OCI-LY3 (cell line): ENCODE results near the gene MVD.

Experiments used
- H2AFZ ChIP-seq: fragments of 200-600, 300-600 bp; shearing (Covaris generic); 2 replicates; pipeline ENCODE4 v1.6.0; 2014; ENCODE audit warnings: antibody characterized with exemption, low read depth, low read length
- H3K27ac ChIP-seq: fragments of 200-600, 300-600 bp; sonication (generic); 2 replicates; pipeline ENCODE4 v1.5.1; 2014; ENCODE audit warnings: mild to moderate bottlenecking, low read length, moderate library complexity, mixed read lengths
- H3K27me3 ChIP-seq: fragments of 200-600, 300-600 bp; sonication (generic); 2 replicates; pipeline ENCODE4 v1.6.1; 2014; ENCODE audit warnings: low read depth, low read length, mixed read lengths
- H3K36me3 ChIP-seq: fragments of 200-600, 300-600 bp; sonication (generic); replicated peaks from 2 replicates; pipeline ENCODE3; 2014; ENCODE audit warnings: low read depth, low read length, mixed read lengths
- H3K4me1 ChIP-seq: fragments of 300-600, 200-600 bp; sonication (generic); 2 replicates; pipeline ENCODE4 v1.6.1; 2014; ENCODE audit warnings: low read length, mixed read lengths
- H3K4me2 ChIP-seq: fragments of 200-600, 300-600 bp; sonication (generic); 2 replicates; pipeline ENCODE4 v1.6.1; 2014; ENCODE audit warnings: low read length, mixed read lengths
- H3K4me3 ChIP-seq: fragments of 300-600, 200-600 bp; sonication (generic); 2 replicates; pipeline ENCODE4 v1.5.1; 2014; ENCODE audit warnings: antibody characterized with exemption, mild to moderate bottlenecking, low read length, moderate library complexity
- H3K79me2 ChIP-seq: fragments of 300-600, 200-600 bp; shearing (Covaris generic); 2 replicates; pipeline ENCODE4 v1.6.1; 2014; ENCODE audit warnings: mild to moderate bottlenecking, low read length, mixed read lengths
- H3K9ac ChIP-seq: fragments of 300-600, 200-600 bp; shearing (Covaris generic); 2 replicates; pipeline ENCODE4 v1.6.0; 2014; ENCODE audit warnings: mild to moderate bottlenecking, low read length, moderate library complexity
- H3K9me3 ChIP-seq: fragments of 200-600, 300-600 bp; shearing (Covaris generic); 2 replicates; pipeline ENCODE4 v1.6.1; 2014; ENCODE audit warnings: low read length, mixed read lengths; ENCODE audit not compliant: insufficient read depth
- H4K20me1 ChIP-seq: fragments of 200-600, 300-600 bp; sonication (generic); 2 replicates; pipeline ENCODE4 v1.6.1; 2016; ENCODE audit warnings: low read length, mixed read lengths; ENCODE audit not compliant: insufficient read depth
- EZH2phosphoT487 ChIP-seq: fragments of 200-600 bp; shearing (Covaris generic); IDR thresholded peaks from 2 replicates; pipeline ENCODE4 v1.6.1; 2018; ENCODE audit warnings: antibody characterized with exemption, mixed run types, low read depth
- TF ChIP-seq, protein P1 (sequence below): fragments of 200-600, 300-600 bp; sonication (generic); IDR thresholded peaks from 2 replicates; pipeline ENCODE4 v1.5.1; 2014; ENCODE audit warnings: antibody characterized with exemption, low read length, low read depth

Gene MVD

DNA sequence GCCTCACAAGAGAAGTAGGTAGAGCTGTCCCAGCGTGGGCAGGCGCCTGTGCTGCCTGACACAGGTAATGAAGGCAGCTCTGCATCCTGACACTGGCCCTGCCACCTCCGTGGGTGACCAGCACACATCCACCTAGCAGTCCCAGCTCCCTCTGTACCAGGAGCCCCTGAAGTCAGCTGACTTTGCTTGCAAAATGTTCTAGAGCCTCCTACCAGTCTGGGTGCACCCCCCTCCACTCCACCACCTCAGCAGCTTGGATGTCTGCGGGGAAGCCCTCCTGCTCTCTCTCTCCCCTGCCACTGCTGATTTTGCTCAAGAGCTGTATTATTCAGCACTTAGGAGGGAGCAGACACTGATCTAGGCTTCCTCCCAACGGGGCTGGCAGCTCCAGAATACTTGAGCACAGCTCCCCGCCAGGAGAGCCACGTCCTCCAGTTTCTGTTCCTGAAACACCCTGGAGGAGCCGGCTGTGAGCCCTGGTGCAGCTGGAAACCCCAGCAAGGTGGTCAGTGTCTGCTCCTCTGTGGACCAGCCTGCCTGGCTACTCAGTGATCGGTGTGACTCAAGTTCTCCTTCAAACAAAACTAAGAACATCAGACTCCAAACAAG is 42.3 kb upstream of the MVD start:
- Histone ChIP-seq H3K4me1 (peaks cover 29% of the 10 kb centered on the region), H3K9ac (peak overlapping the region; percentile 86), H4K20me1 (no peaks in the 10 kb centered on the region), H3K79me2 (peaks cover 75% of the 10 kb centered on the region), H2AFZ (no peak overlapping the region), H3K27ac (no peak overlapping the region), H3K9me3 (no peaks in the 10 kb centered on the region), H3K4me3 (peak overlapping the region; percentile 93), H3K27me3 (no peaks in the 10 kb centered on the region), H3K36me3 (peaks cover 3% of the 10 kb centered on the region), H3K4me2 (peak overlapping the region; percentile 100)
- no peak for TF ChIP-seq EZH2phosphoT487
- TF ChIP-seq, protein P1, sequence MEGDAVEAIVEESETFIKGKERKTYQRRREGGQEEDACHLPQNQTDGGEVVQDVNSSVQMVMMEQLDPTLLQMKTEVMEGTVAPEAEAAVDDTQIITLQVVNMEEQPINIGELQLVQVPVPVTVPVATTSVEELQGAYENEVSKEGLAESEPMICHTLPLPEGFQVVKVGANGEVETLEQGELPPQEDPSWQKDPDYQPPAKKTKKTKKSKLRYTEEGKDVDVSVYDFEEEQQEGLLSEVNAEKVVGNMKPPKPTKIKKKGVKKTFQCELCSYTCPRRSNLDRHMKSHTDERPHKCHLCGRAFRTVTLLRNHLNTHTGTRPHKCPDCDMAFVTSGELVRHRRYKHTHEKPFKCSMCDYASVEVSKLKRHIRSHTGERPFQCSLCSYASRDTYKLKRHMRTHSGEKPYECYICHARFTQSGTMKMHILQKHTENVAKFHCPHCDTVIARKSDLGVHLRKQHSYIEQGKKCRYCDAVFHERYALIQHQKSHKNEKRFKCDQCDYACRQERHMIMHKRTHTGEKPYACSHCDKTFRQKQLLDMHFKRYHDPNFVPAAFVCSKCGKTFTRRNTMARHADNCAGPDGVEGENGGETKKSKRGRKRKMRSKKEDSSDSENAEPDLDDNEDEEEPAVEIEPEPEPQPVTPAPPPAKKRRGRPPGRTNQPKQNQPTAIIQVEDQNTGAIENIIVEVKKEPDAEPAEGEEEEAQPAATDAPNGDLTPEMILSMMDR = no peak

DNA sequence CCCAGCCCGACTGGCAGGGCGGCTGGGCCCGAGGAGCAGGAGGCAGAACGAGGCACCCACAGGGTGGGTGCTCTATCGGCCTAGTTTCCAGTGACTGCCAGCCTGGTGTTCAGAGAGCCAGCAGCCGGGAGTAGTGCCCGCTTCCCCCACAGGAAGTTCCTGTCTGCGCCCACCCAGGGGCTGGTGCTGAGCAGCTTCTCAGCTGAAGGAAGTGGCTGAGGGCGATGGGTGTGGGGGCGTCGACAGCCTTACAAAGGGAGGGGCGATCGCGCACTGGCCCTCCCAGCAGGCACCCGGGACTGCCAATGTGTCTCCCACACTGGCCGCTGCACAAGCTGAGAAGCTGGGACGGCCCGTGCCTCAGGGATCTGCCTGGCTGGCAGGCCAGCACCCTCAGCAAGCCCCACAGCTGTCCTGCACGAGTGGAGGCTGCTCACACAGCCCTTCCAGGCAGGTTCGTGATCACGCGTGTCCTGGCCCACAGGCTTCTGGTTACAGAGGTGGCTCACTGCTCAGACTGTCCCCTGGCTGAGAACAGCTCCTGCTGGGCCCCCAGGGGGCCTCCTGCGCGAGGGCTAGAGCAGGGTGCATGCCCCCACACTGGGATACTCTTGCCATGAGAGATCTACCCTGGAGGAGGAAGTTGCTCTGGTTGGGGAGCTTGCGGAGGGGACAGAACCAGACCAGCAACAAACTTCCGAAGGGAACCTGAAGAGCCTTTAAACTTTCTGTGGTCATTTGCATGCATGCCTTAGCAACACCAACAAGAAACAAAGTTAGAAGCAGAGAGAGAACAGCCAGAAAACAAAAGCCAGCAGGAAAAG is 40.8 kb upstream of the MVD start:
- H3K36me3 ChIP-seq = peaks cover 8% of the 10 kb centered on the region
- H3K4me1 ChIP-seq = peaks cover 30% of the 10 kb centered on the region
- H3K9me3 ChIP-seq = no peaks in the 10 kb centered on the region
- no peak overlapping the region for H3K4me2 ChIP-seq
- no peak overlapping the region for H3K27ac ChIP-seq
- no peak overlapping the region for H3K9ac ChIP-seq
- peaks cover 60% of the 10 kb centered on the region for H3K79me2 ChIP-seq
- no peaks in the 10 kb centered on the region for H3K27me3 ChIP-seq
- TF ChIP-seq EZH2phosphoT487 = no peak
- TF ChIP-seq, protein P1 = no peak
- no peaks in the 10 kb centered on the region for H4K20me1 ChIP-seq
- no peak overlapping the region for H2AFZ ChIP-seq
- no peak overlapping the region for H3K4me3 ChIP-seq

DNA sequence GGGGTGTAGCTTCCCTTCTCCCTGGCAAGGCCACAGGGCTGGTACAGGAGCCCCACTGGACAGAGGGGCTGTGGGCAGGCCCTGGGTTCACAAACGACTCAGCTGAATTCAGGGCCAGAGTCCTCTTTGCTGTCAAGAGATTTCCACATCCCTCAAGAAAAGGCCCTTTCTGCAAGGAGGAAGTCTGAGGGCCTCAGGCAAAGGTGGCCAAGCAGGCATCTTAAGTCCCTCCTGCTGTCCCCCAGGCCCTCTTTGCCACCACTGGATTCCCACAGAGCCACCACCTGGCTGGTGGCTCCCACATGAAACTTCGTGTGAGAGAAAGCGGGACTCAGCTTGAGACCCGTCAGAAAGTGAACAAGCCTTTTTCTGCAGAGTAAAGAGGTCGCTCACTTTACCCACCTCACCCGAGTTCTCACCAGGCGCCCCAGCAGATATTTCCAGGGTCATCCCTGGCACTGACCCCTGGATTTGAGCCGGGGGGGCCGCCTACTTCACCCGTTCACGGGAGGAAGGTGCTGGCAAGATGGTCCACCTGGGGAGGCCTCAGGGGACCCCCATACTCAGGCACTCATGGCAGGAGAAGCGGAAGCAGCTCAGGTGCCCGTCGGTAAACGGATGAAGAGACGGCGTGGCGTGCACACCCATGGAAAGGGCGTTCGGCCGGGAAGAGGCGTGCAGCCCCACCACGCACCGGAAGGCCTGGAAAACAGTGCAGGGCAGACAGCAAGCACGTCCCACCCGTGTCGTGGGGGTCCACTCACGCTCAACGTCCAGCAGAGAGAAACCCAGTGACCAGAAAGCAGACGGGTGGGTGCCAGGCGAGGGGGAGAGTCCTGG is 39.7 kb upstream of the MVD start:
- peaks cover 29% of the 10 kb centered on the region for H3K4me1 ChIP-seq
- H3K4me2 ChIP-seq = 0 out of 2 replicates have a peak overlapping the region, but pooled peaks have one; percentile 88
- H2AFZ ChIP-seq = no peak overlapping the region
- no peaks in the 10 kb centered on the region for H3K9me3 ChIP-seq
- H3K9ac ChIP-seq = no peak overlapping the region
- no peak for TF ChIP-seq EZH2phosphoT487
- TF ChIP-seq, protein P1 = no peak
- H3K27me3 ChIP-seq = no peaks in the 10 kb centered on the region
- H4K20me1 ChIP-seq = no peaks in the 10 kb centered on the region
- H3K36me3 ChIP-seq = peaks cover 12% of the 10 kb centered on the region
- peaks cover 49% of the 10 kb centered on the region for H3K79me2 ChIP-seq
- H3K27ac ChIP-seq = no peak overlapping the region
- H3K4me3 ChIP-seq = no peak overlapping the region
